HG03354 (cell line): ENCODE measurements around the gene APOA4.

Experiments
- ATAC-seq: cut with Tn5 transposase; IDR thresholded peaks from one replicate; pipeline ENCODE4 v1.9.1; 2021; ENCODE audit warnings: mild to moderate bottlenecking; ENCODE audit not compliant: unreplicated experiment, poor library complexity, severe bottlenecking

The APOA4 gene

DNA sequence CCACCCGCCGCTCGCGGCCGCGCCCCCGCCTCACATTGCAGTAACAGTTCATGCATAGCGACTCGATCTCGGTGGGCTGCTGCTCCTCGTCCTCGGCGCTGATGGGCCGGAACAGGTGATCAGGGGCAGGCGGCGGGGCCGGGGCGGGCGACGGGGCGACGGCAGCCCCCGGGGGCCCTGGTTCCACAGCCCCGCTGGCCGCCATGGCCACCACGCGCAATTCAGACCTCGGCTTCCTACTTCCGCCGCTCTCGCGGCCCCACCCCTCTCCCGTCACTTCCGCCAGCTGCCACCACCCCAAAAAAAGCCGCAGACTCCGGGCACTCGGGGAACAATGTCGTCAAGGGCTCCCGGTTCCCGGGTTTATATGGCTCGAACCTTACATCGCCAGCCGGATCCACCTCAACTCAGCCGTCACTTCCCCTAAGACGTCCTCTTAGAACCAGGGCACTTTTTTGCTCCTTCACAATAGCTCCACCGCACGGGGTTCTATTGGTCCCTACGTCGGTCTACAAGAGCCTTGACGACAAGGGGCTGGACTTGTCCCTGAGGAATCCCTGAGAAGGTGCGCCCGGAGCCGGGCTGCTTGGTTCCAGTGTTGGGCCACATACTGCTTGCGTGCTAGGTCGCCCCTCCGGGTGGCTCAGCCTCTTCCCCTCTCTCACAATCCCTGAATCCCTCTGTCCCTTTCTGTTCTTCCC is 35.2 kb downstream of the APOA4 start, which contains the start of gene ZPR1:
Gene ZPR1 (minus strand): TSS at position 238 of the 701 bp plus-strand sequence. CDS start 33 bp downstream, at position 205.
- peak; percentile 92 for ATAC-seq

GRCh38 chr11:116787436-116787785 is 35.7 kb downstream of the APOA4 start:
- no peak for ATAC-seq

DNA sequence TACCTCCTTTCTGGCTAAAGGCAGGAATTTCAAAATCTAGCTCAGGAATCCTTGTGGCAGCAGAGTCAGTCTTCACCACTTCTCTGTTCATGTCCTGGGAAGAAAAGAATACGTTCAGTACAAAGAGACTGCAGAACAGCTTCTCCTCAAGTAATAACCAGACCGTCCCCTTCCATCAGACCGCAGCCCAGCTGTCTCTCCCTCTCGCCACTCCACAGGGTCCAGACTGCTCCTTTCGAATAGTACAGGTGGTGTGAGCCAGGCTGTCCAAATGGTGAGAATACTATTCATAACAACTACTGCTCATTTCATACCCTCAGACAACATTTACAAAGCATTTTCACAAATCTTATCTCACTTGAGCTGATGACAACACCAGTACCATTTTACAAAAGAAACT is 36.1 kb downstream of the APOA4 start:
- no peak for ATAC-seq

GRCh38 chr11:116786326-116786725 is 36.8 kb downstream of the APOA4 start:
- no peak for ATAC-seq

- no peak for ATAC-seq
These were observed 40.4 kb downstream of the APOA4 start for GRCh38 chr11:116782728-116783127.

GRCh38 chr11:116778556-116778955 is 44.5 kb downstream of the APOA4 start:
- no peak for ATAC-seq

GRCh38 chr11:116777056-116777455 is 46.0 kb downstream of the APOA4 start:
- no peak for ATAC-seq

DNA sequence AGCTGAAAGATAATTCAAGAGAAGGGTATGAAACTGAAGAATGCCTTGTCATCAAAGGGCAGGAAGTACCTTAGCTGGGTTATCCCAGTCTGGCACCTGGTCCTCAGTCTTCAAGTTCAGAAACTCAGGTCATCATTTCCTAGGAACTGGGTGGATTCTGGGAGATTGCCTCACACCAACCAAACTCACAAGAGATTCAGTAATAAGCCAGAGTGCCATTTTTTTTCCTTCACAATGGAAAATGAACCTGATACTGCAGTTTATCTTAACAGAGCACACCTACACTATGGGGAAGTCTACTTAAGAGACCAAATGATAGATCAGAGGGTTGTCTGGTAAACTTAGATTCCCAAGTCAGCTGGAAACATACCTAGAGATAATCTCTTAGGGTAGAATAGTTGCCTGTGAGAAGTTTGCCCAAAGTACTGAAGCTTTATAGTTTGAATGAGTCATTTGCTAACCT is 46.6 kb downstream of the APOA4 start:
- ATAC-seq: no peak

DNA sequence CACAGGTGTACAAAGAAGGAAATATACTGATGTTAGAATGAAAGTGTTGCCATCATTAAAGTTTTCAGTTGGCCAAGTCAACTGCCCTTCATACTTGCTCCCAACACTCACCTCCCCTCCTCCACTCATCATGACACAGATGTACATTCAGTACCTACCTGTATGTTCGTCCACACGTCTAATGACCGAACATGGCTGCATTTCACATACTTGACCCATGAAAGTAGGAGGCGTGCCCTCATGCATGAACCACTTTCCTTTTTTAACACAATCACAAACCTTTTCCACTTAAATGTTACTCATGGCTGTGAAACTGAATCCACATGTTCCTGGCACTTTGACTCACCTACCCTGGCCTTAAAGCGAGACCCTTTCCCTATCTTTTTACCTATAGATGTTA is 47.1 kb downstream of the APOA4 start:
- ATAC-seq: no peak

- no peak for ATAC-seq
These were observed 48.4 kb downstream of the APOA4 start for GRCh38 chr11:116774661-116775060.

DNA sequence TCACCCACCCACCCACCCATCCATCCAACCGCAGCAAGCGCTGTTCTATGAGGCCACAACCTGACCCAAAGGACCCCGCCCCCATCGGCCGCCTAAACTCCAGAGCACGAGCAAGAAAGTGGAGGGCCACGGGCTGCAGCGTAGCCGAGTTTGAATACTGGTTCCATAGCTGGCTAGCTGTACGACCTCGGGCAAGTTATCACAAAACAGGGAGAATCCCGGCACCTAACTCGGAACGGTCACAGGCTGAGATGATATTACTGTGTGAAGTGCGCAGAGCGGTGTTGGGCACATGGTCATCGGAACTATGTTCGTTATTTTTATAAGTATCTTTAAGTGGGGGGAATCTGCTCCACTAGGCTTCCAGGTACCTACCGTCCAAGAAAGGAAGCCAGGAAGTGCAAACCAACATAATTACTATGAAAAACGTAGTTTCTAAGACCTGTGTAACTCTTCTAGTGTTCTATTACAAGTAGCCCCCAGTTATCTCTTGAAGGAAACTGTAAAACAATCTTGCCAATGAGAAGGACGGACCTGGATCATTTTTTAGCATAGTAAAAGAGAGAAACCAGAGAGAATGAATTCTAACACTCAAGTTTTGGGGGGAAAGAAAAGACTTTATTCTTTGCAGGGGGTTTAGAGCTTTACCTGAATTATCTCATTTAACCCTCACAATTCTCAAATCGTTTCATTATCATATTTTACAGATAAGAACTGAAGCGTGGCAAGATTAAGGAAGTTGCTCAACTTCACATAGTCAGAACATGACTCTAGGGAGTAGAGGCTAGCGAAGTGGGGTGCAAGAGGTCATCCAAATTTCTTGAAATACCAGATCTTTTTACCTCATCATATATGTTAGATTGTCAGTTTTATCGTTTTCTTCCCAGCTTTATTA is 49.7 kb downstream of the APOA4 start:
- ATAC-seq: no peak

- peak; percentile 91 for ATAC-seq
These were observed 50.5 kb downstream of the APOA4 start, which contains the start of gene BUD13 for GRCh38 chr11:116772443-116773202. Gene BUD13, minus strand, starts transcription at chr11:116772987. Its CDS starts 23 bp downstream, at chr11:116772964.

GRCh38 chr11:116771935-116772334 is 51.2 kb downstream of the APOA4 start:
- no peak for ATAC-seq
